ENCODE results near the gene PELI3. TPM values are rescaled to one million over a fixed set of nuclear protein-coding genes. Genes with fewer than 3 reads are reported as not detected.

The PELI3 gene
- total and polyA plus RNA-seq, 2 of the 8 experiments (the other 6 are each of a cell fraction or from before 2014, with no cell fraction given): 5.2 to 7.6 TPM

- no peak overlapping the region for H3K18ac ChIP-seq (ENCODE audit: extremely low read depth, low read length)
- H3K14ac ChIP-seq (ENCODE audit: insufficient read length): no peak overlapping the region
- no peak for FAIRE-seq
- H3K4ac ChIP-seq (replicated peaks; ENCODE audit: insufficient read length, low read depth, low read length): no peak overlapping the region
- no peak overlapping the region for H3K56ac ChIP-seq (replicated peaks; ENCODE audit: insufficient read length, low read depth, low read length)
- no peak overlapping the region for H2BK120ac ChIP-seq (replicated peaks; ENCODE audit: low read depth, low read length)
- H2BK15ac ChIP-seq (ENCODE audit: low read length): no peak overlapping the region
- no peak overlapping the region for H3K9ac ChIP-seq (replicated peaks in 1 of 4; ENCODE audit: extremely low read depth in 1 of 4, low read depth in 3 of 4, low read length in 3 of 4)
- no peaks in the 10 kb centered on the region for H3K9me3 ChIP-seq (ENCODE audit: insufficient read depth in 2 of 2, low read depth in 1 of 2, low read length in 1 of 2)
- no peaks in the 10 kb centered on the region for H3K27me3 ChIP-seq (replicated peaks in 1 of 4; ENCODE audit: control insufficient read depth in 3 of 4, extremely low read depth in 1 of 4, insufficient read depth in 3 of 4, low read length in 3 of 4)
- 0 out of 2 replicates have a peak overlapping the region, but pooled peaks have one; percentile 24 for H2BK5ac ChIP-seq (ENCODE audit: low read depth, low read length)
- ChIA-PET CTCF (ENCODE audit: partially characterized antibody) (interaction anchor here (0.6 to 3.3 kb wide), 9 partner anchors 8 to 169 kb away, joined by 3 to 23 read pairs (median 3); partner anchors contain the start of gene RBM4B), POLR2A (ENCODE audit: partially characterized antibody) (interaction anchor here (1.2 to 3.9 kb wide), 9 partner anchors 11 to 169 kb away, joined by 3 to 26 read pairs (median 4); partner anchors contain the start of genes CTSF, DPP3, RBM4B and ZDHHC24)
- H2BK20ac ChIP-seq (ENCODE audit: low read length): no peak overlapping the region
- H3K36me3 ChIP-seq (ENCODE audit: control insufficient read depth in 2 of 4, insufficient read depth in 4 of 4, low read length in 3 of 4): peaks cover 0 to 9% (median 2%) of the 10 kb centered on the region in 4 experiments; a peak in 3 of 8 replicates
- no peaks in the 10 kb centered on the region for H4K20me1 ChIP-seq (replicated peaks in 1 of 2; ENCODE audit: control insufficient read depth in 1 of 2, insufficient read depth in 2 of 2, low read length in 2 of 2)
- H3K4me3 ChIP-seq (ENCODE audit: extremely low read depth in 1 of 4, insufficient read depth in 2 of 4, low read depth in 3 of 4, low read length in 4 of 4): no peak overlapping the region
- H4K91ac ChIP-seq (replicated peaks; ENCODE audit: insufficient read length, low read length): no peak overlapping the region
- WGBS, 2 experiments (ENCODE audit: extremely low coverage in 1 of 2, insufficient coverage in 1 of 2, insufficient read length in 1 of 2, insufficient replicate concordance in 2 of 2, low coverage in 1 of 2, low lambda C conversion rate in 2 of 2, missing lambda C conversion rate in 1 of 2): 85% methylated on average over 7 of the region's 7 CpGs; no CpG with 5 or more reads in 1 of the 2 experiments
- DNase-seq (ENCODE audit: low read depth in 1 of 2, low spot score in 2 of 2): no peak
- peaks cover 0 to 1% (median 0%) of the 10 kb centered on the region in 4 experiments; a peak in 1 of 7 replicates for H3K4me1 ChIP-seq (replicated peaks in 1 of 4; ENCODE audit: control insufficient read depth in 3 of 4, insufficient read depth in 4 of 4, low read length in 3 of 4)
- no peak overlapping the region for H3K4me2 ChIP-seq (ENCODE audit: insufficient read depth in 1 of 2, low read depth in 2 of 2, low read length in 2 of 2)
- no peak overlapping the region for H4K5ac ChIP-seq (ENCODE audit: insufficient read length, low read depth, low read length)
- no peak overlapping the region for H2AK5ac ChIP-seq (ENCODE audit: low read depth, low read length)
- H3K27ac ChIP-seq (ENCODE audit: low read depth, low read length): no peak overlapping the region
- no peak overlapping the region for H4K8ac ChIP-seq (ENCODE audit: extremely low read depth, insufficient read depth, low read length)
- no peak overlapping the region for H2BK12ac ChIP-seq (ENCODE audit: low read depth, low read length)
- H3K23ac ChIP-seq (ENCODE audit: insufficient read length): no peak overlapping the region
- peaks cover 0 to 9% of the 10 kb centered on the region in 2 experiments; a peak in 1 of 4 replicates for H3K79me2 ChIP-seq (ENCODE audit: control insufficient read depth in 1 of 2, insufficient read depth in 2 of 2, low read length in 2 of 2)
- no peaks in the 10 kb centered on the region; the same call in 1 of the 2 replicates for H3K23me2 ChIP-seq (ENCODE audit: low read depth, low read length)
- H3K79me1 ChIP-seq (ENCODE audit: low read depth, low read length): no peaks in the 10 kb centered on the region; the same call in 1 of the 2 replicates
- no peak overlapping the region for H2AFZ ChIP-seq (ENCODE audit: low read length)
- TF ChIP-seq ZNF274 (IDR thresholded peaks at IDR 0.05; ENCODE audit: borderline replicate concordance, extremely low read depth, low read length) (no peak), CREB1 (IDR thresholded peaks at IDR 0.05) (no peak), TCF12 (IDR thresholded peaks at IDR 0.05; ENCODE audit: low read depth, low read length) (no peak), SP1 (IDR thresholded peaks at IDR 0.05; ENCODE audit: low read depth, low read length) (no peak), SRF (IDR thresholded peaks at IDR 0.05; ENCODE audit: low read depth, low read length) (no peak), NANOG (IDR thresholded peaks at IDR 0.05; ENCODE audit: insufficient read depth, low read depth, low read length, poor library complexity, severe bottlenecking) (no peak), TAF7 (optimal IDR thresholded peaks at IDR 0.05; ENCODE audit: borderline replicate concordance, low read depth, low read length) (no peak), GTF2F1 (IDR thresholded peaks at IDR 0.05; ENCODE audit: borderline replicate concordance, low read depth, low read length) (no peak), BACH1 (IDR thresholded peaks at IDR 0.05; ENCODE audit: low read length) (no peak), TAF1 (IDR thresholded peaks at IDR 0.05; ENCODE audit: low read depth, low read length) (no peak), HDAC2 (IDR thresholded peaks at IDR 0.05; ENCODE audit: borderline replicate concordance in 1 of 2, low read depth in 2 of 2, low read length in 2 of 2) (no peak), KDM1A (IDR thresholded peaks at IDR 0.05; ENCODE audit: borderline replicate concordance, low read length) (no peak), CHD2 (IDR thresholded peaks at IDR 0.05; ENCODE audit: low read length) (no peak), NRF1 (IDR thresholded peaks at IDR 0.05; ENCODE audit: low read depth, low read length) (no peak)
Measured at GRCh38 chr11:66509131-66509561, 42.4 kb downstream of the PELI3 start.
